Smooth muscle cell of trachea (primary cell): Measurements from ENCODE around the gene ZNF518A. TPM values are rescaled to one million over a fixed set of nuclear protein-coding genes. Genes with fewer than 3 reads are reported as not detected.

Source experiments
- total RNA-seq: library from RNA; depleted of rRNA; stranded (reverse); fragments of >200 nt; gene quantifications from 2 replicates; pipeline ENCODE4 v1.2.1, GENCODE V29; 2014

The ZNF518A gene, protein sequence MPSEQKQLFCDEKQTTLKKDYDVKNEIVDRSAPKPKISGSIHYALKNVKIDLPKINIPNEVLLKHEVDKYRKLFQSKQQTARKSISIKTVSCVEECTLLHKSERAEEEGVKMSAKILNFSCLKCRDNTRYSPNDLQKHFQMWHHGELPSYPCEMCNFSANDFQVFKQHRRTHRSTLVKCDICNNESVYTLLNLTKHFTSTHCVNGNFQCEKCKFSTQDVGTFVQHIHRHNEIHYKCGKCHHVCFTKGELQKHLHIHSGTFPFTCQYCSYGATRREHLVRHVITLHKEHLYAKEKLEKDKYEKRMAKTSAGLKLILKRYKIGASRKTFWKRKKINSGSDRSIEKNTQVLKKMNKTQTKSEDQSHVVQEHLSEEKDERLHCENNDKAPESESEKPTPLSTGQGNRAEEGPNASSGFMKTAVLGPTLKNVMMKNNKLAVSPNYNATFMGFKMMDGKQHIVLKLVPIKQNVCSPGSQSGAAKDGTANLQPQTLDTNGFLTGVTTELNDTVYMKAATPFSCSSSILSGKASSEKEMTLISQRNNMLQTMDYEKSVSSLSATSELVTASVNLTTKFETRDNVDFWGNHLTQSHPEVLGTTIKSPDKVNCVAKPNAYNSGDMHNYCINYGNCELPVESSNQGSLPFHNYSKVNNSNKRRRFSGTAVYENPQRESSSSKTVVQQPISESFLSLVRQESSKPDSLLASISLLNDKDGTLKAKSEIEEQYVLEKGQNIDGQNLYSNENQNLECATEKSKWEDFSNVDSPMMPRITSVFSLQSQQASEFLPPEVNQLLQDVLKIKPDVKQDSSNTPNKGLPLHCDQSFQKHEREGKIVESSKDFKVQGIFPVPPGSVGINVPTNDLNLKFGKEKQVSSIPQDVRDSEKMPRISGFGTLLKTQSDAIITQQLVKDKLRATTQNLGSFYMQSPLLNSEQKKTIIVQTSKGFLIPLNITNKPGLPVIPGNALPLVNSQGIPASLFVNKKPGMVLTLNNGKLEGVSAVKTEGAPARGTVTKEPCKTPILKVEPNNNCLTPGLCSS (N-terminal part only)
- total RNA-seq, result 12.1 and 20.7 TPM in 2 replicates

DNA sequence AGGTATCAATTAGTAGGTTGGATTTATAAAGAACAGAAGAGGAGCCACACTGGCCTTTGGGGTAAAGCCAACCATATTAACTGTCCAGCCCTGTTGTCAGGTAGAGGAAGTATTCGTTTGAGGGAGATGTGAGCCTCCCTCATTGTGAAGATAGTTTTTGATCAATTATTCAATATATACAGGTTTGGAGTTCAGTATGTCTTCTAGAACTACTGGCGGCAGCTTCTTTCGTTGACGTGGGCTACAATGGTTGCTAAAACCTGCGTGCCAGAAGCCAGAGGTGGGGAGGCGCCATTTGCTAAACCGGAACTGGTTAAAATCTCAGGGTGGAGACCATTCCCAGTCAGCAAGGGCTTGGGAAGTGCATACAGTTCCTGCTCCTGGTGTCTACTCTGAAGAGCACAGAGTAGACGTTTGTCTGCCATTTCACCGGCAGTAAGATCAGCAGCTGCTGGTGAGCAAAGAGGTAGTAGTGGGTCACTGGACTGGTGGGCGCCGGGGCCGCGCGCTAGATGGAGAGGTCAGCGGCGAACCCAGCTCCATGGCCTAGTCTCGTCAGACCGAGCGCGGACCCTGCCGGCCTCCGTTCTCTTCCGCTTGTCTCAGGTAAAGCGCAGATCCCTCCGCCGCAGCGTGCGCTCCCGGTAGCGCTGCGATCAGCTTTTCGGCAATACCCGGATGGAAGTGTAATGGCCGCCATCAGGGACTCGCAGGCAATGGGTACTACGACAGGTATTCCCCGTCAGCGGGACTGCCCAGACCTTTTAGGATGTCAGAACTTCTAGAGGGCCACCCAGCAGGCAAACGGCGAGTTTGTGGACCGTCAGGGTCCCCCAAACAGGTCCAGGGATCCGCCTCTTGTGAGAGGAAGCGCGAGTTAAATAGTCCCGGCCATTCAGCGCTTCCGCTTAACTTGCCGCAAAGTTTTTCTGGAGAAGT lies at the start of gene ZNF518A:
TSS of gene ZNF518A (plus strand) at position 911 of the 939 bp plus-strand sequence. CDS start 26,026 bp downstream, outside the sequence.

Other genes starting within 250 kb of the ZNF518A start
- under 0.01 TPM in 1 of 2 replicates, not detected in the other for gene CC2D2B, start 222.3 kb upstream of the ZNF518A start, total RNA-seq
- gene CCNJ, start 86.7 kb upstream of the ZNF518A start, total RNA-seq, result 2.8 and 4.6 TPM in 2 replicates
- gene BLNK, start 141.3 kb downstream of the ZNF518A start, total RNA-seq, result 0.17 TPM in 1 of 2 replicates, not detected in the other
- not detected in 2 replicates for gene DNTT, start 174.1 kb downstream of the ZNF518A start, total RNA-seq
- gene OPALIN, start 228.7 kb downstream of the ZNF518A start, total RNA-seq, result not detected in 2 replicates